Activated naive CD8-positive, alpha-beta T cell treated with anti-CD3 and anti-CD28 coated beads, Interleukin-2, amount 50 U/mL, for 24 hours (primary cell): ENCODE measurements around the gene PTAR1.
A peak's percentile ranks its signal among the peaks of the same experiment; 100 is the strongest.
"Not testable (repeated sequence)": the region's sequence is repeated elsewhere in the genome, so short reads cannot be mapped to it uniquely, and the experiment has no call there.

Source experiments
- ATAC-seq: fragments of 150-1000 bp; cut with Tn5 transposase; one replicate; pipeline ENCODE4 v1.10.0; 2021
- DNase-seq: peaks from one replicate; pipeline ENCODE4 v3.0.0; 2021
- H3K27ac Mint-ChIP-seq: one replicate; pipeline ENCODE4 v1.8.0; 2021; ENCODE audit warnings: mild to moderate bottlenecking, mixed read lengths
- H3K27me3 Mint-ChIP-seq: one replicate; pipeline ENCODE4 v1.8.0; 2021; ENCODE audit warnings: mixed read lengths
- H3K36me3 Mint-ChIP-seq: one replicate; pipeline ENCODE4 v1.8.0; 2021; ENCODE audit warnings: low read depth, mixed read lengths
- H3K4me1 Mint-ChIP-seq: one replicate; pipeline ENCODE4 v1.8.0; 2021; ENCODE audit warnings: mixed read lengths
- H3K4me3 Mint-ChIP-seq: one replicate; pipeline ENCODE4 v1.8.0; 2021; ENCODE audit warnings: mild to moderate bottlenecking, moderate library complexity, mixed read lengths
- H3K9me3 Mint-ChIP-seq: one replicate; pipeline ENCODE4 v1.8.0; 2021; ENCODE audit warnings: mixed read lengths

Gene PTAR1, protein sequence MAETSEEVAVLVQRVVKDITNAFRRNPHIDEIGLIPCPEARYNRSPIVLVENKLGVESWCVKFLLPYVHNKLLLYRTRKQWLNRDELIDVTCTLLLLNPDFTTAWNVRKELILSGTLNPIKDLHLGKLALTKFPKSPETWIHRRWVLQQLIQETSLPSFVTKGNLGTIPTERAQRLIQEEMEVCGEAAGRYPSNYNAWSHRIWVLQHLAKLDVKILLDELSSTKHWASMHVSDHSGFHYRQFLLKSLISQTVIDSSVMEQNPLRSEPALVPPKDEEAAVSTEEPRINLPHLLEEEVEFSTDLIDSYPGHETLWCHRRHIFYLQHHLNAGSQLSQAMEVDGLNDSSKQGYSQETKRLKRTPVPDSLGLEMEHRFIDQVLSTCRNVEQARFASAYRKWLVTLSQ

DNA sequence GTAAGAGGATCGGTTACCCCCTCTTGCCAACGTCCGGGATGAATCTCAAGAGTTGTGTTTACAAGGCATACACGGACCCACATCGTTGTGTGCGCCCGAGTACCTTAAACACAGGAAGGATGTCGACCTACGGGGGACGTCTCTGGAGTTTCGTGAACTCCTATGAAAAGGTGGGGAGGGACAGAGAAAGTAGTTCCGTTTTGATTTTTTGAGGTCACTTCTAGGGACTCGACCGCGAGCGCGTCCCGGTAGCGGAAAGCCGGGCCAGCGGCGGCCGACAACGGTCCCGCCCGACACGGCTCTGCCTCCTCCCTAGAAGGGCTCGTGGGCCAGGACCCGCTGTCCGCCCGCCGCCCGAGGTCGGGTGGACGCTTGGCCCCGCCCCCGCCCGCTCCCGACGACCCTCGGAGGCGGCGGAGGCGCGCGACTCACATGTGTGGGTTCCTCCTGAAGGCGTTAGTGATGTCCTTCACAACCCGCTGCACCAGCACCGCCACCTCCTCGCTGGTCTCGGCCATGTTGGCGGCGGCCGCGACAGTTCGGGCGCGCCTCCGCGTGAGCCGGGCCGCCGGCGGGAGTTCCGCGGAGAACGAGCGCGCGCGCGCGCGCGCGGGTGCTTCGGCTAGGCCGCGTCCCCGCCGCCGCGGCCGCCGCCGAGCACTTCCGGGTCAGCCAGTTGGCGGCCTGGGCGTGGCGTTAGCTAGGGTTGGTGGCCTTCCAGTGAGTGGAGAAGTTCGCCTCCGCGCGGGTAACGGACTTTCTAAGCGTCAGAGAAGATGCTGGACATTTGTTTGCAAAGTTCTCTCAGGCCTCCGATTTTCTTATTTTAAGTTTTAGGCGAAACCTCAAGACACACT is at the start of gene PTAR1:
Gene PTAR1, minus strand, starts transcription at position 591 of the 857 bp plus-strand sequence. Its CDS starts 73 bp downstream, at position 518.
- peak within 1 kb of the TSS; percentile 97 for H3K4me3 Mint-ChIP-seq
- no peaks in the 10 kb centered on the region for H3K9me3 Mint-ChIP-seq
- no peaks in the 10 kb centered on the region for H3K27me3 Mint-ChIP-seq
- peak; percentile 95 for ATAC-seq
- DNase-seq, result peak; percentile 93
- peak within 1 kb of the TSS; percentile 91 for H3K27ac Mint-ChIP-seq
- H3K4me1 Mint-ChIP-seq, result peaks cover 28% of the 10 kb centered on the region
- peaks cover 18% of the 10 kb centered on the region for H3K36me3 Mint-ChIP-seq

DNA sequence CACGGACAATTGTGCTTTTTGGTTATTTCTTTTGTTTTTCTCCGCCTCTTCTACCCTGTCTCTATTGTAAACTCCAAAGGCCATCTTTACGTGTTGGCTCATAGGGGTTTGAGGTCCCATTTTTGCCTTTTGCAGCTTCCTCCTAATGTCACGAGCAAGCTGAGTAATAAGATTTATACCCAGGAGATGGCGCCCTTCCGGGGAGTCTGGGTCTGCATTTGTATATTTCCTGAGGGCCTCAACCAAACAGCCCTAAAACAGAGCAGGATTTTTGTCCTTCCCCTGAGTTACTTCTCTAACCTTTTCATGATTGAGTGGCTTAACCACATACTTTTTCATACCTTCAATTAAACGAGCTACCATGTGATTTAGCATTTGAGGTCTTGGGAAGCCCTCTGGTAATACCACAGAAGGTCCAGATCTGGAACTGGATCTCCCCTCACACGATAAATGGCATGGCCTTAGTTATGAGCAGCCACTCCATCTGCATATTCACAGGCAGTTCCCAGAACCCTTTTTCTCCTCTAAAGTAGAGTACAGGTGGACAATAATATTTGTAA is 49.6 kb upstream of the PTAR1 start:
- Mint-ChIP-seq H3K27me3 (peaks cover 4% of the 10 kb centered on the region), H3K4me3 (no peak overlapping the region), H3K36me3 (no peaks in the 10 kb centered on the region), H3K4me1 (peaks cover 2% of the 10 kb centered on the region), H3K9me3 (no peaks in the 10 kb centered on the region), H3K27ac (no peak overlapping the region)
- ATAC-seq (peak; percentile 15), DNase-seq (peak; percentile 36)

DNA sequence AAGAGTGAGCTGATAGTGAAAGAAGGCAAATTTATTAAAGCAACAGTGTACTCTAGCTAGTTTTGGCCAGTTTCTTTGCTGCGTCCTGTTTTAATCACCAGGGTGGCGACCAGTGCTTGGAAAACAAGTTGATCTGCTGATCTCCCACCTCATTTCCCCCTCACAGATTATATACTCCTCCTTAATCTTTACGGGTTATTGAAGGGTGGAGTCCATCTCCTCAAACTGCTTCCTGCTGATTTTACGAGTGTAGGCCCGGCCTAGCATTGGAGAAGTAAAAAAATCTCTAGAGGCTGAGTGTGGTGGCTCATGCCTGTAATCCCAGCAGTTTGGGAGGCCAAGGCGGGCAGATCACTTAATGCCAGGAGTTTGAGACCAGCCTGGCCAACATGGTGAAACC is 46.8 kb upstream of the PTAR1 start:
- H3K27me3 Mint-ChIP-seq, result no peaks in the 10 kb centered on the region
- peaks cover 2% of the 10 kb centered on the region for H3K4me1 Mint-ChIP-seq
- H3K27ac Mint-ChIP-seq, result no peak overlapping the region
- H3K4me3 Mint-ChIP-seq, result no peak overlapping the region
- no peaks in the 10 kb centered on the region for H3K36me3 Mint-ChIP-seq
- no peak for ATAC-seq
- no peaks in the 10 kb centered on the region for H3K9me3 Mint-ChIP-seq
- DNase-seq, result no peak

DNA sequence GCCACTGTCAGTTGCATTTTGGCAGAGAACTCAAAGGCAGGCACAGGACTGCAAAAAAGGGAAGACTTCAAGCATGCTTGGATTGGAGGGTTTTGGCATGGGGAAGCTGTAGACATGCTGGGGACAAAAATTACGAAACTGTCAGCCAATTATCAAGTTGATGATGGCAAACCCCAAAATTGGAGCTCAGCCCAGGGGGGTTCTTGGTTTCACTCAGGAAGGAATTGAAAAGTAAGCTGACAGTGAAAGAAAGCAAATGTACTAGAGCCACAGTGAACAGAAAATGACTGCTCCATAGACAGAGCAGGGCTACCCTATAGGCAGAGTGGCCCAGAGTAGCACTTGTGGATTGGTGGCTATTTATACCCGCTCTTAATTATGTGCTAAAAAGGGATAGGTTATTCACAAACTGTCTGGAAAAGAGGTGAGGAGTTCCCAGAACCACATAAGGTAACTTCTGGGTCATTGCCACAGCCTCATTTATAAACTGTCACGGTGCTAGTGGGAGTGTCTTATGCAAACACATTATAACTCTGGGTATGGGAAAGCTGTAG is 46.2 kb upstream of the PTAR1 start:
- H3K4me3 Mint-ChIP-seq, result no peak overlapping the region
- no peaks in the 10 kb centered on the region for H3K27me3 Mint-ChIP-seq
- no peaks in the 10 kb centered on the region for H3K9me3 Mint-ChIP-seq
- no peak overlapping the region for H3K27ac Mint-ChIP-seq
- ATAC-seq (no peak), DNase-seq (no peak)
- peaks cover 2% of the 10 kb centered on the region for H3K4me1 Mint-ChIP-seq
- H3K36me3 Mint-ChIP-seq, result no peaks in the 10 kb centered on the region

DNA sequence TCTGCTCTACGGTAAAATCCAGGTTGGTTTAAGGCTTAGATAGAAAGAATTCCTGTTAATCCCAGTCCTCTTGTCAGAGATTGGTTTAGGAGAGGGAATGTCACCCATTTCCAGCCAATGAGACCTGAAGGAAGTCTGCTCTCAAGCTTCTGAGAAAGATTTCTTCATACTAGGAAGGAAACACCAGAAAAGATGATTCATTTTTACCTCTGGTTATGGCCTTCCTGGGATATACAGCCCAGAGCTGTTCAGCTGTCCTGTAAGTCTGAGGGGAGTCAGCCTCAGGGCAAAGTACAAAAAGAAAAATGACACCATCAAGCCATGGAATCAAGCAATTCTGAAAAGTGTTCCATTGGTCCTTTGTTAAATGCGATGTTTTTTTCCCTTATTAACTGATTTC is 42.2 kb upstream of the PTAR1 start:
- ATAC-seq, result no peak
- H3K4me3 Mint-ChIP-seq, result no peak overlapping the region

DNA sequence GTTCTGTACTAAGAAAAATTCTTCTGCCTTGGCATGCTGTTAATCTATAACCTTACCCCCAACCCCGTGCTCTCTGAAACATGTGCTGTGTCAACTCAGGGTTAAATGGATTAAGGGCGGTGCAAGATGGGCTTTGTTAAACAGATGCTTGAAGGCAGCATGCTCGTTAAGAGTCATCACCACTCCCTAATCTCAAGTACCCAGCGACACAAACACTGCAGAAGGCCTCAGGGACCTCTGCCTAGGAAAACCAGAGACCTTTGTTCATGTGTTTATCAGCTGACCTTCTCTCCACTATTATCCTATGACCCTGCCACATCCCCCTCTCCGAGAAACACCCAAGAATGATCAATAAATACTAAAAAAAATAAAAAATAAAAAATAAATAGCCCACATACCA is 40.2 kb upstream of the PTAR1 start:
- not testable (repeated sequence) for H3K9me3 Mint-ChIP-seq, H3K27me3 Mint-ChIP-seq, H3K4me1 Mint-ChIP-seq, H3K36me3 Mint-ChIP-seq, ATAC-seq, H3K4me3 Mint-ChIP-seq, H3K27ac Mint-ChIP-seq, DNase-seq

More for the DNA sequence above, 42.2 kb upstream of the PTAR1 start:
- Mint-ChIP-seq H3K27ac (no peak overlapping the region), H3K4me1 (no peaks in the 10 kb centered on the region), H3K36me3 (no peaks in the 10 kb centered on the region), H3K27me3 (peaks cover 6% of the 10 kb centered on the region), H3K9me3 (no peaks in the 10 kb centered on the region)
- no peak for DNase-seq

DNA sequence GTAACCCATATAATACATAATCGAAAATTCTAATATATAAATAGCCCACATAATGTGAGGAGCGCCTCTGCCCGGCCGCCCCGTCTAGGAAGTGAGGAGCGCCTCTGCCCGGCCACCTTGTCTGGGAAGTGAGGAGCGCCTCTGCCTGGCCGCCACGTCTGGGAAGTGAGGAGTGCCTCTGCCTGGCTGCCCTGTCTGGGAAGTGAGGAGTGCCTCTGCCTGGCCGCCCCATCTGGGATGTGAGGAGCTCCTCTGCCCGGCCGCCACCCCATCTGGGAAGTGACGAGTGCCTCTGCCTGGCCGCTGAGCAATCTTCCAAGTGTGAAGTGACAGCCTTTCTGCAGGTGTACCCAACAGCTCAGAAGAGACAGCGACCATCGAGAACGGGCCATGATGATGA is 39.7 kb upstream of the PTAR1 start:
- H3K36me3 Mint-ChIP-seq, H3K4me3 Mint-ChIP-seq, DNase-seq, H3K4me1 Mint-ChIP-seq, ATAC-seq, H3K9me3 Mint-ChIP-seq, H3K27ac Mint-ChIP-seq, H3K27me3 Mint-ChIP-seq: not testable (repeated sequence)

DNA sequence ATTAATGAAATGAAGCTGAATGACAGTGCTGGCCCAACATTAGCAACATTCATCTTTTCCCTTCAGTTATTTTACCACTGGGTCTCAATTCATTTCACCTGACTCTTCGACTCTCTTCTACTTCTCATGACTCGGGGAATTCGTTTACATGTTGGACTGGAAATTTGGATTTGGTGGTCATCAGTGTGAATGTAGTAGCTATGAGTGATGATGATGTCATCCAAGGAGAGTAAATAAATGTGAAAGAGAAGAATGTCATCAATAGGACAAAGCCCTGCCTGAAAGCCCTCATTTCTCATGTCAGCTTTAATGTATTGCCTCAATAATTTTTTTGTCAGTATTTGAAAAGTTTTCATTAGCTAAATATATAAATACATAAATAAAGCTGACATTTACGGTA is 38.9 kb upstream of the PTAR1 start:
- Mint-ChIP-seq H3K27ac (no peak overlapping the region), H3K4me1 (no peaks in the 10 kb centered on the region), H3K4me3 (no peak overlapping the region), H3K9me3 (no peaks in the 10 kb centered on the region), H3K27me3 (peaks cover 8% of the 10 kb centered on the region), H3K36me3 (no peaks in the 10 kb centered on the region)
- DNase-seq (no peak), ATAC-seq (no peak)

DNA sequence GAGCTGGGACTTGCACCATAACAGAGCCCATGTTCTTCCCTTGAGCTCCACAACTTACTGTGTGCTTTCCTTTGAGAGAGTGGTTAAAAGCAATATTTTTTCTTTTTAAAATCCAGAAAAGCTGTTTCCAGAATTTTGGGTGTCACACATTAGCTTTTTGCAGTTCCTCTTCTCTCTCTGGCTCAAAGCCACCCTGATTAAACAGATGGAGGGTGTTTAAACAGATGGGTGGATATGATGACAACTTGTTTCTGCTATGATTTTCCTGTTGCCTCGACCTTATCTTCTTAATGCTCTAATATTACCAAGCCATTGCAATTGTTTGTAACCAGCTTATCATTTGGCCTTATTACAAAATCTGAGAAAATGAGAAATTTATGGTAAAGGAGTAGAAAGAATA is 37.9 kb upstream of the PTAR1 start:
- H3K27ac Mint-ChIP-seq, result no peak overlapping the region
- no peak for ATAC-seq
- no peaks in the 10 kb centered on the region for H3K36me3 Mint-ChIP-seq
- no peak overlapping the region for H3K4me3 Mint-ChIP-seq
- H3K4me1 Mint-ChIP-seq, result no peaks in the 10 kb centered on the region
- H3K9me3 Mint-ChIP-seq, result no peaks in the 10 kb centered on the region
- DNase-seq, result no peak
- peaks cover 10% of the 10 kb centered on the region for H3K27me3 Mint-ChIP-seq

DNA sequence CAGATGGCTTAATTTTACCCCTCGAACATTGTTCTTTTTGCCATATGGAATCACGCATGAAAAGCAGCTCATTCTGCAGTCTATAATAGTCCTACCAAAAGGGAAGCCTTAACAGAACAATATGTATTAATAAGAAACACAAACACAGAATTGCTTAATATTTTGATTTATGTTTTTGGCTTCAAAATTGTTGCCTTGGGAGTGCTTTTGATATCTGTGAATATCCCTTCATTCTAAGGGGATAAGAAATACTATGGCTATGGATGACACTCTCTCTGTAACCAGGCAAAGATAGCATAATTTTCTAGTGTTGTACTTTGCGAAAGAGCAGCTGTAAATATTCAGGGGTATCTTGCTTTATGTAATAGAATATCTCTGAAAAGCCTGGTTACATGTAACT is 34.5 kb upstream of the PTAR1 start:
- Mint-ChIP-seq H3K9me3 (no peaks in the 10 kb centered on the region), H3K4me1 (no peaks in the 10 kb centered on the region), H3K27me3 (peaks cover 16% of the 10 kb centered on the region), H3K4me3 (no peak overlapping the region), H3K27ac (no peak overlapping the region), H3K36me3 (no peaks in the 10 kb centered on the region)
- ATAC-seq (no peak), DNase-seq (no peak)

DNA sequence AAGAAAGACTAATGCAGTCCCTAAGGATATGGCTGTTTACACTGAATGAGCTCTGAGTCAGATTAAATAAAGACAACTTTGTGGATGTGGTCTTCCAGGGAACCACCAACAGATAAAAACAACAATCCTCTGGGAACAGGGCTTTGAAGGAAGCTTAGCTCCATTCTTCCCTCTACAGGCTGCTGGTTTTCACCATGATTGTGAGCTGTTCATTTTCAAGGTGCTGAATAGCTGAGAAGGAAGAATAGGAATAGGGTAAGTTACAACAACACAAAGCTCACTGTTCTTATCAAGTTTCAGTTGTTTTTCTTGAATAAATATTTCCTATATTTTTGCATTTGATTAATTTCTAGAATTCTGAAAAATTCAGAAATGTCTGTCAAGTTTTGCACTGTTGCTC is 25.9 kb upstream of the PTAR1 start:
- H3K4me1 Mint-ChIP-seq, result no peaks in the 10 kb centered on the region
- DNase-seq (no peak), ATAC-seq (no peak)
- no peak overlapping the region for H3K4me3 Mint-ChIP-seq
- H3K27me3 Mint-ChIP-seq, result peaks cover 5% of the 10 kb centered on the region
- H3K9me3 Mint-ChIP-seq, result no peaks in the 10 kb centered on the region
- no peaks in the 10 kb centered on the region for H3K36me3 Mint-ChIP-seq
- H3K27ac Mint-ChIP-seq, result no peak overlapping the region

DNA sequence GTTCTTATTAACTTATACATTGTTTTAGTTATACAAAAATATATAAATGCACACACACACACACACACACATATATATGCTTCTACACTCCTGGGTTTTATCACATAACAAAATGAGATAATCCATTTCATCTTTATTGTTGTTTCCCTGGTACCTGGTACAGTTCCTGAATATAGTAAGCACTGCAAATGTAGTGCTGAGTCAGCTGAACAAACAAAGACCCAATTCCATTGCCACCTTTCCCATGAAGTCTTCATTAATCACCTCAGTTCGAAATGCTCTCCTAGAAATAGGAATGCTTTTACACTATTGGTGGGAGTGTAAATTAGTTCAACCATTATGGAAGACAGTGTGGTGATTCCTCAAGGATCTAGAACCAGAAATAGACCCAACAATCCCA is 13.4 kb upstream of the PTAR1 start:
- DNase-seq (no peak), ATAC-seq (no peak)
- Mint-ChIP-seq H3K4me1 (no peaks in the 10 kb centered on the region), H3K27ac (no peak overlapping the region), H3K27me3 (peaks cover 2% of the 10 kb centered on the region), H3K36me3 (no peaks in the 10 kb centered on the region), H3K4me3 (no peak overlapping the region), H3K9me3 (no peaks in the 10 kb centered on the region)

DNA sequence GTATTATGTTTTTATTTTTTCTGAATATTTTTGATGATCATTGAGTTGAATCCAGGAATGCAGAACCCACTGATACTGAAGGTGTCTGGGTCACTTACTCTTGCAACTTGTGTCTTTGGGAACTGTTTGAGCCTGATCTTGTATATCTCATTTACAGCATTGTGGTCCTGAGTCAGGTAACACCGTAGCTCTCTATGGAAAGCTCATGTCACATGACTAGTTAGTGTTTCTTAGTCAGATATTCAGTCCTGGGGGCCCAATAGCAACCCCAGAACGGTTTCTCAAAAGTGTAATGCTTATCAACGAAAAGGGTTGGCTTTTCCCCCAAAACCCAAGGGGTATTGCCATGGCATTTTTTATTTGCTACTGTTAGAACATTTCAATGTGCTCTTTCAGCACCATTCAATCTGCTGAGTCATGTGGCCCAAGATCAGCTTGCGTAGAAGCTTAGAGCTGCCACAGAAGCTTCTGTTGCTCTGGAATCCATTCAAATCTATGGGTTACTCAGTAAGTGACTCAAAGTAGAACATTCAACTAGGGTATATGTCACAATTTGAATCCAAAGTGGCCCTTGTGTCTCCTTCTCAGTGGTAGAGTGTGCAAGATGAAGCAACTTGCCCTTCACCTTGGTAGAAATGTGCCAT is 12.1 kb upstream of the PTAR1 start:
- Mint-ChIP-seq H3K4me3 (no peak overlapping the region), H3K4me1 (no peaks in the 10 kb centered on the region), H3K36me3 (no peaks in the 10 kb centered on the region), H3K27me3 (peaks cover 2% of the 10 kb centered on the region), H3K9me3 (no peaks in the 10 kb centered on the region), H3K27ac (no peak overlapping the region)
- ATAC-seq, result no peak
- no peak for DNase-seq

DNA sequence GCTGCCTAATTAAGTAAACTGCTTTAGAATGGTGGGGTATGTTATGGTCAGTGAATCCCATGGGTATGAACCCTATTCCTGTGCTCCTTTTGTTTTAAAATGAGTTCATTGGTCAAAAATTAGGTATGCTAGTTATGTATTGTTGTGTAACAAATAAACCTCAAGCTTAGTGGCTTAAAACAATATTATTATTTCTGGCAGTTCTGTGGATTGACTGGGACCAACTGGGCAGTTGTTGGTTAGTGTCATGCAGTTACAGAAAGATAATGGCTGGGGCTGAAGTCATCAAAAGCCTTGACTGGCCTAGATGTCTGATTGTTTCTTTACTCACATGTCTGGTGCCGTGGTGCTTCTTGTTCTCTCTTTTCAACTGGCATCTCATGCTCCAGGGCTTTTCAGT is 8.9 kb upstream of the PTAR1 start:
- no peak overlapping the region for H3K4me3 Mint-ChIP-seq
- no peak for ATAC-seq

More for the DNA sequence above, 8.9 kb upstream of the PTAR1 start:
- Mint-ChIP-seq H3K9me3 (no peaks in the 10 kb centered on the region), H3K36me3 (no peaks in the 10 kb centered on the region), H3K27me3 (no peaks in the 10 kb centered on the region), H3K27ac (no peak overlapping the region), H3K4me1 (no peaks in the 10 kb centered on the region)
- no peak for DNase-seq
